Myocyte (in vitro differentiated cells): ENCODE data around the gene UQCRFS1. TPM values are rescaled to one million over a fixed set of nuclear protein-coding genes. Genes with fewer than 3 reads are reported as not detected.
A peak's percentile ranks its signal among the peaks of the same experiment; 100 is the strongest.
"Not testable (repeated sequence)": the region's sequence is repeated elsewhere in the genome, so short reads cannot be mapped to it uniquely, and the experiment has no call there.

Source experiments
- DNase-seq: peaks from one replicate; pipeline ENCODE4 v3.0.0-alpha.2; 2012; ENCODE audit warnings: low read depth
- polyA plus RNA-seq: library from polyadenylated mRNA; unstranded; fragments of >200 nt; gene quantifications from one replicate; pipeline ENCODE4 v1.2.1, GENCODE V29; 2012; ENCODE audit warnings: missing spikeins
- total RNA-seq: library from RNA; depleted of rRNA; stranded (reverse); fragments of >200 nt; gene quantifications from 2 replicates; pipeline ENCODE4 v1.2.3, GENCODE V29; 2014

The UQCRFS1 gene
- total RNA-seq: 49.6 and 65.4 TPM in 2 replicates
- 43.6 TPM for polyA plus RNA-seq

DNA sequence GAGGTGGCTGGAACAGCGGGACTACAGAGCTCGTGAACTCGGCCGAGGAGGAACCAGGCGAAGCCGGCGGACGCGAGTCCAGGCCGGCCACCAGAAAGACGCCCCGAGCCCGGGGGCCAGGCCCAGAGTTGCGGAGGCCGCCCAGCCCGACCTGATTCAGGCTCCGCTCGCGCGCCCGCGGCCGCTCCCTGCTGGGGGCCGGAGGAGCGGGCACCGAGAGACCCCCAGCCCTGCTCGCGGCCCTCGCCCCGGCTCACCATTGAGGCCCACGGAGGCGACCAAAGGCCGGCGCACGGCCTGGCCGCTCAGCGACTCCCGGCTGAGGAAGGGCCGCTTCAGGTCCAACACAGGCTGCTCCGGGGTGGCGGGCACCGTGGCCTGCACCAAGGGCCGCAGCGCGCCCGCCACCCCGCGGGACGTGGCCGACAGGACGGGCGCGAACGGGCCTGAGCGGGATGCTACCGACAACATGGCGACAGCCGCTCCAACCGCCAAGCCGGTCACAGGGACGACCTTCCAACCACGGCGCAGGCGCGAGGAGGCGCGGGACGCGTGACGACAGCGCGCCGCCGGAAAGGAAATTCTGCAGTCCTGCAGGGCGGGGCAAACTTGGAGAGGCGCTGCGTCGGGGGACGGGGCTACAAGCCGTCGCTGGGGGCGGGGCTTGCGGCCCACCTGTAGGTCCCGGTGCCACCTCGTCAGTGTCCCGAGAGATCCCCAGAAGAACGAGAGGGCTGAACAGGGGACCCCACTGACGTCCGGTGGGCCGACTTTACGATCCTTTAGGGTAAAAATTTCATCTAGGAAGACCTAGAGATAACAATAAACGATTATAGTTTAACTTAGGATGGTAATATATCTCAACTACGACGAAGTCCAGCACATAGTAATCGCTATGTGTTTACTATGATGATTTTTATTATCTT, at the start of gene UQCRFS1:
TSS of gene UQCRFS1 (minus strand) at position 504 of the 926 bp plus-strand sequence. CDS start at position 471, 33 bp downstream.
- DNase-seq: peak; percentile 96

DNA sequence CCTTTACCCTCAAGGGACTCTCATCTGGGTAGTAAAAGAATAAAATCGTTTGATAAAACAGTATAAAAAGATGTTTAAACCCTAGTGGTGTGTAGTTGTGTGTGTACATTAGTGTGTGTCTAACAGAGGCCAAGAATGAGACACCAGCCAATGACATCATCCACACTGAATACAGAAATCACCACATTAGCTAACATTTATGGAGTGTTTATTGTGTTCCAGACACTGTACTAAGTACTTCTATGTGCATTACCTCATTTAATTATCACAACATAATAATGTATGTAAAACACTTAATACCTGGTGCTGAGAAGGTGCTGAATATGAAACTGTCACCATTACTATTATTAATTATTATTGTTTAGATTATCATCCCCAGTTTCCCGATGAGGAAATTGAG, 49.1 kb upstream of the UQCRFS1 start:
- no peak for DNase-seq

DNA sequence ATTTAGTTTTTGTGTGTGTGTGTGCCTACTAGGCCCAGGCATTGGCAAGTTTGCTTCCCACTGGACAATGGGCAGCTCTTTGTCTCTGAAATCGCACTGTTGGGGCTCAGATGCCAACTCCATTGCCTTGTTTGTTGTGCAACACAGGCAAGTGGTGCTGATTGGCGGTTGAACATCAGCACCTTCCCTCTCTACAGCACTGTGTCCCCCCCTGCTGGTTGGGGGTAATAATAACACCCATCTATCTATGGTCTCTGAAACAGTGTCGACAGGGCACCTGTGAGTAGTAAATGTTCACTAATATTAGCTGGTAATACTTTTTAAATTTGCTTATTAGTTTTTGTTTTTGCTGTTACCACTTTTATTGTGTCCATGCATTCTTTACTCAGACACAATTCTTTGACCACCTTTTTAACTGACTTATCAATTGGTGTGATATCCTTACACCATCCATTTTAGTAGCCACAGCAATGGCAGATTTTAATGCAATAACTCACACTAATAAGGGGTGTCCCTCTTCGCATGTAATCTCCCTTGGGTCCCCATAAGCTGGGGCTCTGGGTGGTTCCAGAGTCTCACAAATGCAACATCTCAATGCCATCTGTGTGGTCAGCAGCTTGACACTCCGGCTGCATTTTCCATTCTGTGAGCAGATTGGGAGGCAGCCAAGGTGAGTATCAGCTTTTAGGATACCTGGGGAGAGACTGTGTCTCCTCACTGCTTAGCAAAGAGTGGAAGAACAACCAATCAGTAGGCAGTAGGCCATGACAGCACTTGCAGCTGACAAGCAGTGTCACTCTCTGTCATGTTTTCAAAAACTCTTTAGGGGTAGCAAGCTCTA, 47.7 kb upstream of the UQCRFS1 start:
- DNase-seq: peak; percentile 36

DNA sequence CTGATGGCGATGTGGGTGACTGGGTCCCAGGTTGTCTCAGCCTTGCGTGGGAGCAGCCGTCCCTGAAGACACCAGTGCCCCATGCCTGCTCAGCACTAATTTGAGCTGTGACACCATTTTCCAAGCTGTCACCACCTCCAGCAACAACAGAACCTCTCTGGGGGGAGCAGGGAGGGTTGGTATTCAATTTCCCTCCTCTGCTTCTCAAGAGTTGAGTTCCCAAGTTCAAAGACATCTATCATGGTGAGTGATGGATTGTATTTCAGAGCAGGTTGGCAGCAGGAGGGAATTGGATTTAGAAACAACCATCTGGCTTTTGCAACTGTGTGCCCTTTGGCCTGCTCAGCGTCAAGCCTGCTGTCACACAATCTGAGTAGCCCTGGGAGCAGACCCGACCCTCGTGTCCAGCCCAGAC, 46.9 kb upstream of the UQCRFS1 start:
- DNase-seq: no peak

GRCh38 chr19:29259153-29259552, 46.2 kb upstream of the UQCRFS1 start:
- DNase-seq: no peak

DNA sequence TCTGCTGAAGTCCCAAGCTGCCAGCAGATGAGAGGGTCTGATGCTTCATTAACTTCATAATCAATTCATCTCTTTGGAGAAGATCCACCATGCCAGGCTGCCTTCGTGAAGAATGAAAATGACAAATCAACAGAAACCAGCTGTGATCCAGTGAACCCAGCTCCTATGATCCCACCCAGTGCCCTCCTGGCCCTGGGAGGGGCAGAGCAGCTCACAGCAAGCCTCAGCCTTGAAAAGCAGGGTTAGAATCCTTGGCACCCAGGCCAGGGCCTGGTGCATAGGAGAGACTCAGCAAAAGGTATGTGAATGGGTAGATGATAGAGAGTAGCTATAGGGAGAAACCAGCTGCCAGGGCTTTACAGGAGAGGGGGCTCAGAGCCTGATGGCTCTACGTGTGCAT, 43.6 kb upstream of the UQCRFS1 start:
- no peak for DNase-seq

GRCh38 chr19:29255912-29256311, 43.0 kb upstream of the UQCRFS1 start:
- DNase-seq: no peak

GRCh38 chr19:29255006-29255405, 42.1 kb upstream of the UQCRFS1 start:
- no peak for DNase-seq

DNA sequence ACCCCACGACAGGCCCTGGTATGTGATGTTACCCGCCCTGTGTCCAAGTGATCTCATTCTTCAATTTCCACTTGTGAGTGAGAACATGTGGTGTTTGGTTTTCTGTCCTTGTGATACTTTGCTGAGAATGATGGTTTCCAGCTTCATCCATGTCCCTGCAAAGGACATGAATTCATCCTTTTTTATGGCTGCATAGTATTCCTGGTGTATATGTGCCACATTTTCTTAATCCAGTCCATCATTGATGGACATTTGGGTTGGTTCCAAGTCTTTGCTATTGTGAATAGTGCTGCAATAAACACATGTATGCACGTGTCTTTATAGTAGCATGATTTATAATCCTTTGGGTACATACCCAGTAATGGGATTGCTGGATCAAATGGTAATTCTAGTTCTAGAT, 36.8 kb upstream of the UQCRFS1 start:
- not testable (repeated sequence) for DNase-seq

DNA sequence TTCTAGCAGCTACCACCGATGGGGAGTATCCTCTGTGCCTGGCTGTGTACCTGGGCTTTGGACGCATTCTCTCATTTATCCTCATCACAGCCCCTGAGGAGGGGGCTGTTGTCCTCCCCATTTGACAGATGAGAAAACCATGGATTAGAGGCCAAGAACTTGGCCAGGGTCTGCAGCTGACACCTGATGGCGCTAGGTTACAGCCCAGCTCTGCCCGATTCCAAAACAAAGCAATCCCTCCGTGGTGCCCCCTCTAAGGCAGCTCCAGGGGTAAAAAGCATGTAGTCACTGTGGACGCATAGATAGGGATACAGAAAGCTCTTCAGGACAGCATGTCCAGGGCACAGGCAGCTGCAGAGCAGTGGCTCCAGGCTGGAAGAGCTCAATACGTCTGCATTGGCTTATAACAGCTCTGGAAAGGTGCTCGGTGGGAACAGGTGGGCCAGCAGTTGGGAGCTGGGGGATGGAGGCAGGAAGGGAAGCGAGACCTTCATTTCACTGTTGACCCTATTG, 35.4 kb upstream of the UQCRFS1 start:
- no peak for DNase-seq

- DNase-seq: peak; percentile 20
Measured at GRCh38 chr19:29247872-29248271, 34.9 kb upstream of the UQCRFS1 start.

DNA sequence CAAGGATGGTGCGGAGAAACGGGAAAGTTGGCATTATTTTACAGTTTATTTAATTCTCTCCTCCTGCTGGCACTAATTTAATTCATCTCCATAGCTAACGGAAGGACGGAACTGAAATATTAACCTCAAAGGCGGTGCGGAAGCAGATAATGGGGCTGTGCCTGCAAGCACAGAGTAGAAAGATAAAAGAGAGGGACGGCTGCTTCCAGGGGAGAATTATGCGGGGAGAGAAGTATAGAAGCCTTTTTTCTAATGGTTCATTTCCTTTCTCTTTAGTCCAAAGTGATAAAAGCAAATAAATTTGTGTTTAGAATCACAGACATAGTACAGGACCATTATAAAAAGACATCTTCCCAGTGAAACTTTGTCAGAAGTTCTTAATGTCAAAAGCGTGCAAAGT, 34.5 kb upstream of the UQCRFS1 start:
- DNase-seq: no peak

DNA sequence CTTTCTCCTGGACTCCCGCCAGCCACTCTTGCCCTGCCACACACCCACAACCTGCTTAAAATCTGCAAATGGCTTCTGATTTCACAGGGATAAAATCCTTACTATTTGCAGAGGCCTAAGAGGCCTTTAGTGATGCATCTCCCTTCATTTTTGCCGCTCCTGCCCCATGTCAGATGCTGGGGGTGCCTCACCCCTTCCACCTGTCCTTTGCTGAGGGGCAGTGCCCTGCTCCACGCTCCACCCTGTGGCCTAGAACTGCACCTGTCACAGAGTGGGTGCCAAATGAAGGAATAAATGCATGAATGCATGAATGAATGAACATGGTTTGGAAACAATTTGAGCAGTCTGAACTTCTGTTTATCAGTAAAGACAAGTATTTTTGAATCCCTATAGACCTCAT, 34.1 kb upstream of the UQCRFS1 start:
- DNase-seq: peak; percentile 9

DNA sequence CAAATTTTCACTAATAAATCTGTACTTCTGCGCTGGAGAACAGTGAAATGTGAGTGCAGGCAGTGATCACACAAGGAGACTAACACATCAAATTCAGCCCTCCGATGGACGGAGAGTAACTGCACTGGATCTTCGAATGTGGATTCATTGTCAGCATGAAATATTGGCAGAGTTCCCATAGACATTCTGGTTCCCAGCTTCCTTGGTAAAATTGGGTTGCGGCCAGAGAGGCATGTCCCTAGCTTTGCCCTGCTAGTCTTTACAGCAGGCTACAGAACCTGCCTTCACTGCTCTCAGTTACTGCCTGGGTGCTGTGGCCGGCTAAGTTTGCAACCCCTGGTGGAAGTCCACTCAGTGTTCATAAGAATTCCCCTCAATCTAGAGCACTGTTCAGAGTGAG, 32.3 kb upstream of the UQCRFS1 start:
- DNase-seq: peak; percentile 31

DNA sequence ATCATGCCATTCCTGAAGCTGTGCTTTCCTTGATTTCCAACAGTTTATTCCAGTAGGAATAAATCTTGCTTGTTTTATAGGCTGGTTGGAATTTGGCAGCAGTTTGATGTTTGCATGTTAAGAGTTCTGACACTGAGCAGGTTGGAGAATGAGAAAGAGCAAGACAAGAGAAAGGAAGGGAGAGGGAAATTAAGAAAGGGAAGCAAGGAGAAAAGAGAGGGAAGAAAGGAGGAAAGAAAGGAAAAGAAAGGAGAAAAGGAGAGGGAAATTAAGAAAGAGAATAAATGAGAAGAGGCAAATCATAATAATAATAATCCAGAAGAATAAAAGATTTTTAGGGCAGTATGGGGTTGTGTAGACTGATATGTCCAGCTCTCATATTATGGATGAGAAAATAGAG, 28.4 kb upstream of the UQCRFS1 start:
- no peak for DNase-seq

- DNase-seq: no peak
Measured at GRCh38 chr19:29239213-29239776, 26.3 kb upstream of the UQCRFS1 start.

DNA sequence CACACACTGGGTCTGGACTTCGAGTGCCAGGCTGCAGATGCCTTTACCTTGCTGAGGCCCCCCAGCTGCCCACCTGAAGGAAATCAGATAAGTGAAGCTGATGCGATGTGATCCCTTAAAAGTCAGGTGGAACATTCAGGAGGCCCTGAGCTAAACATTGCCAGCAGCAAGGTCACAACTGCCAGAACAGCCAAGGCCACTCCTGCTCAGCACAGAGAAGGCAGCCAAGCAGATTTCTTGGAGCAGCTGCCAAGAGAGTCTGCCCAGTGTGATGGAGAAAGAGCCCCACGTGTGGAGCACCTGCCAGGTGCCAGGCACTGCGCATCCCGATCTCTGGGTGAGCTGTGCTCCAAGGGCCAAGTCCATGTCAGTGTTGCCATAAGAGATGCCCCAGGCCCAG, 20.6 kb upstream of the UQCRFS1 start:
- no peak for DNase-seq

DNA sequence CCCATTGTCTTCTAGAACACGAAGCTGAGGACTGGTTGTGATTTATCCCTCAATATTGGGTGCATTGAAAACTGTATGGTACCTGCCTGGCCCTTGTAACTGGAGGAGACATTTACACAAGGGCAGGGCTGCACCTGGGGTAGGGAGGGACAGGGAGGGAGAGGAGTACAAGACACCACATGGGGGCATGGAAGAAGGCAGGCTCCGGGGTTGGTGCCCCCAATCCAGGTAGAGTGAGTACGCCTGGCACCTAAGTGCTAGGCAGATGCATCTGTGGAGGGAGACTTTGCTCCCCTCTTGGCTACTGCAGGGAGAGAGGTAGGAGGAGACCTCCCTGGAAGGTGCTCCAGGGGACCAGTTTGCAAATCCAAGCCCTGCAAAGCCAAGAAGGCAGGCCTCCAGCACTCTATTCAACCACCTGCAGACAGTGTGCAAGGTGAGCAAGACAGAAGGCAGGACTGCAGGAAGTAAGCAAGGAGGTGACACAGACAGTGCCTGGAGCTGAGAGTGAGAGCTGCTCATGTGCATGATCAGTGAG, 19.4 kb upstream of the UQCRFS1 start:
- DNase-seq: no peak

- DNase-seq: not testable (repeated sequence)
Measured at GRCh38 chr19:29231306-29231705, 18.4 kb upstream of the UQCRFS1 start.

GRCh38 chr19:29217616-29218015, 4.7 kb upstream of the UQCRFS1 start:
- no peak for DNase-seq

DNA sequence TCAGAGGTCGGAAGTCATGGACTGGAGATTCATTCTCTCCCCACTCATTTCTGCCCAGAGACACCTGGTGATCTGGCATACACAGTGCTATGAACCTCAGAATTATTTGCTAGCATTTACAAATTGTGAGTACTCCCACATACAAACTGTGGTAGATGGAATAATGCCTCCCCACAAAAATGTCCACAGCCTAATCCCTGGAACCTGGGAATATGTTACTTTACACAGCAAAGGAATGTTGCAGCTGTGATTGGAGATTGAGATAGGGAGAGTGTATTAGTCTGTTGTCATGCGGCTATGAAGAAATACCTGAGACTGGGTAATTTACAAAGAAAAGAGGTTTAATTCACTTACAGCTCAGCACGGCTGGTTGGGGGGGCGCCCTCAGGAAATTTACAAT, 3.1 kb upstream of the UQCRFS1 start:
- peak; percentile 56 for DNase-seq
